ENCODE results near the gene ST6GALNAC3. TPM values are rescaled to one million over a fixed set of nuclear protein-coding genes. Genes with fewer than 3 reads are reported as not detected.

The ST6GALNAC3 gene
- polyA plus RNA-seq, 1 donor (not counting 4 experiments of a cell fraction or from before 2014, with no cell fraction given) = 0.08 TPM

DNA sequence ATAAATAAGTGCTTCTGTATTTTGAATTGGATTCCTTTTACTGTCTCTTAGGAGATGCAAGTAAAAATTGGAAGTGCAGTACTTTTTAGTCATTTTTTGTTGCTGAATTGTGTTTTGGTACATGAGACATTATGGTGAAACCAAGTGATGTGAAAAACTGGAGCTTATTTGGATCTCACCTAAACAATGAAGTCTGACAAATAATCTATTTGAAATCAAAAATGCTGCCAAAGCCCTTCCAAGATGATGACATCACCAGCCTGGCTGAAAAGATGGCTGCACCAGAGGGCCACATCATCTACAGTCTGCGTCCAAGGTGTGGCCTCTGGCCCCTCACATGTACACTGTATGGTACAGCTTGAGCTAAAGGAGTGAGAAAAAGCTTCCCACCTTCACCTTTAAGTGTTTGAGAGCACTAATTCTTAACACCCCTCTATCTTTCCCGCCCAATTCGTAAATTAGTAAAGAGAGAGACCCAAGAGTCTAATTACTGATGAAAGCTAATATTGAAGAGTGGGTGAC is 600.2 kb downstream of the ST6GALNAC3 start:
- H4K20me1 ChIP-seq (ENCODE audit: control insufficient read depth, extremely low read depth, insufficient read depth, low read length) = no peaks in the 10 kb centered on the region
- H3K36me3 ChIP-seq (ENCODE audit: control insufficient read depth in 2 of 2, extremely low read depth in 1 of 2, insufficient read depth in 2 of 2, low read length in 2 of 2) = no peaks in the 10 kb centered on the region
- dilution Hi-C loops (cut with MboI; ENCODE audit: extremely low pct_ligation_motif_present, low sequenced_read_pairs) = no loop called here
- no peaks in the 10 kb centered on the region for H3K9me3 ChIP-seq (ENCODE audit: control insufficient read depth, low read depth, low read length)
- TF ChIP-seq EZH2 (IDR thresholded peaks at IDR 0.05; ENCODE audit: low read length) = no peak
- TF ChIP-seq CTCF (optimal IDR thresholded peaks at IDR 0.05 in 1 of 3, IDR thresholded peaks at IDR 0.05 in 1 of 3, conservative IDR thresholded peaks at IDR 0.05 in 1 of 3; ENCODE audit: extremely low read depth in 1 of 3, insufficient read depth in 2 of 3, low read length in 3 of 3) = no peak
- no peaks in the 10 kb centered on the region for H3K79me2 ChIP-seq (ENCODE audit: control insufficient read depth, insufficient read depth, low read length)
- DNase-seq (ENCODE audit: low read depth, low spot score) (no peak), FAIRE-seq (no peak)
- H3K27me3 ChIP-seq (ENCODE audit: control insufficient read depth, extremely low read depth, insufficient read depth, low read length) = no peaks in the 10 kb centered on the region
- H3K4me2 ChIP-seq (ENCODE audit: control insufficient read depth, extremely low read depth, insufficient read depth, low read depth, low read length) = no peak overlapping the region
- H3K9me1 ChIP-seq (ENCODE audit: control insufficient read depth, extremely low read depth, insufficient read depth, low read length) = no peaks in the 10 kb centered on the region
- H3K4me1 ChIP-seq (ENCODE audit: control insufficient read depth, extremely low read depth, insufficient read depth, low read length) = no peaks in the 10 kb centered on the region
- H2AFZ ChIP-seq (ENCODE audit: control insufficient read depth, low read length) = no peak overlapping the region
- H3K27ac ChIP-seq (ENCODE audit: control insufficient read depth, insufficient read depth, low read length) = no peak overlapping the region
- H3K4me3 ChIP-seq (ENCODE audit: control insufficient read depth in 2 of 3, extremely low read depth in 1 of 3, insufficient read depth in 2 of 3, low read depth in 1 of 3, low read length in 3 of 3) = no peak overlapping the region
- no peak overlapping the region for H3K9ac ChIP-seq (ENCODE audit: control insufficient read depth, extremely low read depth, insufficient read depth, low read length)

DNA sequence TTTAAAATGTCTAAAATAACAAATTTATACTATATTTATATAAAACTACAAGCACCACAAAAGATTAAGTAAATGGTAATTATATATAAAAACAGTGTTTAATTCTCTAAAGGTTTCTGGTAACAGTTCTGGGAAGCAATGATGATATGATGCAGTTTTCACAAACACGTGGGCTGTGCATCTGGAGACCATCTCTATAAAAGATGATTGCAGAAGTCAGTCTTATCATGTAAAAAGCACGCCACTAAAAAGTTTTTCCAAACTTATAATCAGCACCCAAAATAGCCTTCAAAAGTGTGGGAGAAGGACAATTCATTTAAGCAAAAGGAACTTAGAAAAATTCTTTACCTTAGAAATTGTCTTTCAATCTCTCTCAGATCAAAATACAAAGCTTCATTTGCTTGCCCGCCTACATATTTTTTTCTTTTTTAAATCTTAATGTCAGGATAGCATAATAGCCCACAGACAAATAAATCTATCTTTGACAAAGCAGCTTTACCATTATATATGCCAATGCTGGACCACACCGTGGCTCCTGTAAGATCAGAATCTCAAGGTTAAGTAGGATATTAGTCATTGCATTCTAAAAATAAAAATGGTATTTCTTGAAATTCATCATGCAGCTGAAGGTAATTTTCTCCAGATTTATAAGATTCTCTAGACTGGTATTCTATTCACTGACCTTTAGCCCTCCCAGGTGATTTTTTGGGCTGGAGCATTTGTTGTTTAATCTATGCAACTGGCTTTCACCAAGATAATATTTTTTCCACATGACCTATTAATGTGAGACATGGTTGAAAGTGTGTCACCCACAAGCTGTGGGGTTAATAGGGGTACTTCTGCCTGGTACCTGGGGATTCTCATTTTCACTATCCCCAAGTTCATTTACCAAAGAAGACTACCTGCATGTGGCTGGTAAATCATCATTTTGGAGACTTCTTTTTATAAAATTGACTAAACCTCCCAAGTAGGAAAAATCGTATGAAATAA is 603.2 kb downstream of the ST6GALNAC3 start:
- dilution Hi-C loops (cut with MboI; ENCODE audit: extremely low pct_ligation_motif_present, low sequenced_read_pairs) = no loop called here
- no peaks in the 10 kb centered on the region for H3K9me3 ChIP-seq (ENCODE audit: control insufficient read depth, low read depth, low read length)
- H4K20me1 ChIP-seq (ENCODE audit: control insufficient read depth, extremely low read depth, insufficient read depth, low read length) = no peaks in the 10 kb centered on the region
- H3K36me3 ChIP-seq (ENCODE audit: control insufficient read depth in 2 of 2, extremely low read depth in 1 of 2, insufficient read depth in 2 of 2, low read length in 2 of 2) = no peaks in the 10 kb centered on the region
- no peaks in the 10 kb centered on the region for H3K27me3 ChIP-seq (ENCODE audit: control insufficient read depth, extremely low read depth, insufficient read depth, low read length)
- H3K9me1 ChIP-seq (ENCODE audit: control insufficient read depth, extremely low read depth, insufficient read depth, low read length) = no peaks in the 10 kb centered on the region
- no peaks in the 10 kb centered on the region for H3K79me2 ChIP-seq (ENCODE audit: control insufficient read depth, insufficient read depth, low read length)
- TF ChIP-seq EZH2 (IDR thresholded peaks at IDR 0.05; ENCODE audit: low read length) = no peak
- H3K4me3 ChIP-seq (ENCODE audit: control insufficient read depth in 2 of 3, extremely low read depth in 1 of 3, insufficient read depth in 2 of 3, low read depth in 1 of 3, low read length in 3 of 3) = no peak overlapping the region
- H3K4me1 ChIP-seq (ENCODE audit: control insufficient read depth, extremely low read depth, insufficient read depth, low read length) = no peaks in the 10 kb centered on the region
- H3K9ac ChIP-seq (ENCODE audit: control insufficient read depth, extremely low read depth, insufficient read depth, low read length) = no peak overlapping the region
- DNase-seq (ENCODE audit: low read depth, low spot score) (no peak), FAIRE-seq (no peak)
- H3K27ac ChIP-seq (ENCODE audit: control insufficient read depth, insufficient read depth, low read length) = no peak overlapping the region
- H2AFZ ChIP-seq (ENCODE audit: control insufficient read depth, low read length) = no peak overlapping the region
- H3K4me2 ChIP-seq (ENCODE audit: control insufficient read depth, extremely low read depth, insufficient read depth, low read depth, low read length) = no peak overlapping the region

Measured in keratinocyte (primary cell).